H9 (cell line): Measurements from ENCODE around the gene CCL7. TPM values are rescaled to one million over a fixed set of nuclear protein-coding genes. Genes with fewer than 3 reads are reported as not detected.

Experiments used
- DNase-seq: peaks from one replicate; pipeline ENCODE4 v3.0.0-alpha.2; 2017
- H2AFZ ChIP-seq: one replicate; pipeline ENCODE4 v1.6.1; 2013; ENCODE audit warnings: mild to moderate bottlenecking, low read length, control low read depth, moderate library complexity
- H2AK5ac ChIP-seq: 2 replicates; pipeline ENCODE4 v1.6.1; 2013; ENCODE audit warnings: low read length, control low read depth, mixed read lengths; ENCODE audit not compliant: insufficient read length
- H2BK120ac ChIP-seq: one replicate; pipeline ENCODE4 v1.6.1; 2013; ENCODE audit warnings: low read depth, mild to moderate bottlenecking, low read length, control low read depth, inconsistent platforms; ENCODE audit not compliant: poor library complexity, severe bottlenecking
- H2BK12ac ChIP-seq: 2 replicates; pipeline ENCODE4 v1.6.1; 2013; ENCODE audit warnings: low read length, control low read depth, mixed read lengths, low read depth; ENCODE audit not compliant: insufficient read length
- H2BK15ac ChIP-seq: 2 replicates; pipeline ENCODE4 v1.6.1; 2013; ENCODE audit warnings: low read depth, low read length, control low read depth
- H2BK20ac ChIP-seq: one replicate; pipeline ENCODE4 v1.6.1; 2013; ENCODE audit warnings: low read depth, mild to moderate bottlenecking, low read length, control low read depth, inconsistent platforms; ENCODE audit not compliant: poor library complexity, severe bottlenecking
- H2BK5ac ChIP-seq: 2 replicates; pipeline ENCODE4 v1.6.1; 2013; ENCODE audit warnings: low read length, control low read depth, mixed read lengths; ENCODE audit not compliant: insufficient read length
- H3K14ac ChIP-seq: 2 replicates; pipeline ENCODE4 v1.6.1; 2013; ENCODE audit warnings: low read length, control low read depth; ENCODE audit not compliant: insufficient read depth
- H3K18ac ChIP-seq: 2 replicates; pipeline ENCODE4 v1.6.1; 2013; ENCODE audit warnings: low read depth, mild to moderate bottlenecking, mixed read lengths, low read length, control low read depth; ENCODE audit not compliant: insufficient read length
- H3K23ac ChIP-seq: 2 replicates; pipeline ENCODE4 v1.6.1; 2013; ENCODE audit warnings: low read length, control low read depth, mixed read lengths, low read depth; ENCODE audit not compliant: insufficient read length
- H3K23me2 ChIP-seq: 2 replicates; pipeline ENCODE4 v1.6.1; 2013; ENCODE audit warnings: low read depth, mild to moderate bottlenecking, mixed read lengths, low read length, control low read depth; ENCODE audit not compliant: insufficient read length, poor library complexity, severe bottlenecking
- H3K27ac ChIP-seq: 2 replicates; pipeline ENCODE4 v1.5.1; 2013; ENCODE audit warnings: low read length, control low read depth, mixed read lengths, low read depth; ENCODE audit not compliant: insufficient read length
- H3K27me3 ChIP-seq: 2 replicates; pipeline ENCODE4 v1.6.1; 2013; ENCODE audit warnings: low read length, control low read depth, inconsistent platforms; ENCODE audit not compliant: insufficient read depth
- H3K4ac ChIP-seq: 2 replicates; pipeline ENCODE4 v1.6.1; 2013; ENCODE audit warnings: low read depth, mild to moderate bottlenecking, control low read depth, inconsistent platforms, low read length, moderate library complexity
- H3K4me1 ChIP-seq: 2 replicates; pipeline ENCODE4 v1.6.1; 2013; ENCODE audit warnings: low read length, control low read depth, inconsistent platforms; ENCODE audit not compliant: insufficient read depth
- H3K4me2 ChIP-seq: 2 replicates; pipeline ENCODE4 v1.6.1; 2013; ENCODE audit warnings: low read length, control low read depth, mixed read lengths; ENCODE audit not compliant: insufficient read length, insufficient read depth
- H3K56ac ChIP-seq: 2 replicates; pipeline ENCODE4 v1.6.1; 2013; ENCODE audit warnings: low read depth, mild to moderate bottlenecking, mixed read lengths, low read length, control low read depth; ENCODE audit not compliant: insufficient read length
- H3K79me1 ChIP-seq: 2 replicates; pipeline ENCODE4 v1.6.1; 2013; ENCODE audit warnings: low read depth, mild to moderate bottlenecking, moderate library complexity, low read length, control low read depth, inconsistent platforms; ENCODE audit not compliant: insufficient read depth, poor library complexity, severe bottlenecking
- H3K79me2 ChIP-seq: 2 replicates; pipeline ENCODE4 v1.6.1; 2013; ENCODE audit warnings: low read length, control low read depth, inconsistent platforms; ENCODE audit not compliant: insufficient read depth
- H3K9ac ChIP-seq: 2 replicates; pipeline ENCODE4 v1.6.1; 2013; ENCODE audit warnings: low read length, control low read depth, mixed read lengths; ENCODE audit not compliant: insufficient read length; ENCODE audit errors: extremely low read depth
- H3K9me3 ChIP-seq: one replicate; pipeline ENCODE4 v1.6.1; 2013; ENCODE audit warnings: low read depth, low read length, inconsistent platforms; ENCODE audit not compliant: control insufficient read depth
- H3T11ph ChIP-seq: one replicate; pipeline ENCODE4 v1.6.1; 2013; ENCODE audit warnings: mild to moderate bottlenecking, low read length, control low read depth, inconsistent platforms
- H4K20me1 ChIP-seq: one replicate; pipeline ENCODE4 v1.6.1; 2013; ENCODE audit not compliant: control insufficient read depth, insufficient read length, insufficient read depth
- H4K5ac ChIP-seq: 2 replicates; pipeline ENCODE4 v1.6.1; 2013; ENCODE audit warnings: low read depth, mild to moderate bottlenecking, mixed read lengths, low read length, control low read depth; ENCODE audit not compliant: insufficient read length
- H4K8ac ChIP-seq: replicated peaks from 2 replicates; pipeline ENCODE4 v1.6.1; 2013; ENCODE audit warnings: low read length, control low read depth, mixed read lengths, low read depth; ENCODE audit not compliant: insufficient read length
- H4K91ac ChIP-seq: 2 replicates; pipeline ENCODE4 v1.6.1; 2013; ENCODE audit warnings: low read depth, mild to moderate bottlenecking, moderate library complexity, mixed read lengths, low read length, control low read depth; ENCODE audit not compliant: insufficient read length
- H3K27ac Mint-ChIP-seq, 3 experiments: 2 replicates in 2 of 3; 3 replicates in 1 of 3; pipeline ENCODE4 v1.8.0; 2020 to 2021; ENCODE audit warnings: mixed read lengths in 3 of 3, mild to moderate bottlenecking in 1 of 3, moderate library complexity in 1 of 3
- H3K27me3 Mint-ChIP-seq: 2 replicates; pipeline ENCODE4 v1.8.0; 2021; ENCODE audit warnings: low read depth, mild to moderate bottlenecking, moderate library complexity, mixed read lengths
- H3K36me3 Mint-ChIP-seq, 3 experiments: 2 replicates in 2 of 3; 3 replicates in 1 of 3; pipeline ENCODE4 v1.8.0; 2020 to 2021; ENCODE audit warnings: low read depth in 3 of 3, mixed read lengths in 3 of 3; ENCODE audit not compliant: insufficient read depth in 1 of 3
- H3K4me1 Mint-ChIP-seq, 2 experiments: 2 replicates each; pipeline ENCODE4 v1.8.0; 2020; ENCODE audit warnings: mixed read lengths in 2 of 2
- H3K4me3 Mint-ChIP-seq, 2 experiments: 2 replicates in 1 of 2; 3 replicates in 1 of 2; pipeline ENCODE4 v1.8.0; 2020 to 2021; ENCODE audit warnings: mild to moderate bottlenecking in 2 of 2, mixed read lengths in 2 of 2, moderate library complexity in 1 of 2
- H3K9me3 Mint-ChIP-seq, 2 experiments: 2 replicates in 1 of 2; 3 replicates in 1 of 2; pipeline ENCODE4 v1.8.0; 2020; ENCODE audit warnings: mild to moderate bottlenecking in 2 of 2, mixed read lengths in 2 of 2, moderate library complexity in 1 of 2
- CTCF ChIP-seq: fragments of 200-600 bp; sonication (generic); conservative IDR thresholded peaks from 3 replicates; pipeline ENCODE4 v1.8.0; 2021; ENCODE audit warnings: antibody characterized with exemption, mild to moderate bottlenecking
- WGBS: extraction: QIAGEN DNeasy Blood & Tissue Kit; methylation state at CpG from one replicate; pipeline ENCODE4 v1.1.7; 2013; ENCODE audit warnings: missing lambda C conversion rate, low lambda C conversion rate, mixed read lengths; ENCODE audit not compliant: insufficient read length; ENCODE audit errors: extremely low coverage; 5-methylcytosine and 5-hydroxymethylcytosine counted together
- total RNA-seq: library from RNA; stranded (reverse); gene quantifications from 2 replicates; pipeline ENCODE4 v1.2.1, GENCODE V29; 2021

Gene CCL7
- total RNA-seq, 1 experiment from 2014 or later = not detected

- WGBS = no CpG with 5 or more reads among the region's 1 CpG
- no peak overlapping the region for H3K9ac ChIP-seq
- peaks cover 29 to 31% of the 10 kb centered on the region in 2 experiments for H3K4me1 Mint-ChIP-seq
These were observed 21.0 kb upstream of the CCL7 start for GRCh38 chr17:34249061-34249460.

More at GRCh38 chr17:34249061-34249460, 21.0 kb upstream of the CCL7 start:
- no peak overlapping the region for H4K91ac ChIP-seq
- H3K23ac ChIP-seq = no peak overlapping the region
- no peak overlapping the region for H3T11ph ChIP-seq
- no peak overlapping the region for H4K8ac ChIP-seq
- H3K4me1 ChIP-seq = no peaks in the 10 kb centered on the region; the same call in 1 of the 2 replicates
- no peak overlapping the region for H3K56ac ChIP-seq
- no peaks in the 10 kb centered on the region; the same call in 1 of the 2 replicates for H3K27me3 ChIP-seq
- DNase-seq = no peak
- no peak overlapping the region for H2BK15ac ChIP-seq
- no peak overlapping the region for H3K14ac ChIP-seq
- H2BK120ac ChIP-seq = no peak overlapping the region
- no peak overlapping the region for H2BK20ac ChIP-seq
- no peak overlapping the region for H3K27ac ChIP-seq
- H3K4me2 ChIP-seq = no peak overlapping the region
- Mint-ChIP-seq H3K27ac (no peak overlapping the region), H3K27me3 (peaks cover 14% of the 10 kb centered on the region), H3K9me3 (no peaks in the 10 kb centered on the region), H3K36me3 (no peaks in the 10 kb centered on the region; a peak in 1 of 7 replicates), H3K4me3 (no peak overlapping the region)
- no peaks in the 10 kb centered on the region for H3K79me1 ChIP-seq
- no peak overlapping the region for H2BK12ac ChIP-seq
- no peak overlapping the region for H3K18ac ChIP-seq
- no peak overlapping the region for H2BK5ac ChIP-seq
- no peak overlapping the region for H3K4ac ChIP-seq
- TF ChIP-seq CTCF = no peak
- H3K79me2 ChIP-seq = no peaks in the 10 kb centered on the region
- H4K5ac ChIP-seq = no peak overlapping the region
- no peaks in the 10 kb centered on the region for H3K23me2 ChIP-seq
- H2AFZ ChIP-seq = no peak overlapping the region
- no peak overlapping the region for H2AK5ac ChIP-seq
- H3K9me3 ChIP-seq = no peaks in the 10 kb centered on the region
- no peaks in the 10 kb centered on the region for H4K20me1 ChIP-seq
